BLaER1 treated with 17β-estradiol and CSF1 and Interleukin-3, amounts not matched to agents 10 nM and 100 nM (cell line): Measurements from ENCODE around the gene POLR1G.

ENCODE experiments used
- H3K27ac ChIP-seq, 11 experiments: shearing (Covaris generic); formaldehyde crosslinking; 2 replicates each; pipeline ENCODE4 v1.8.1; 2022
- H3K27me3 ChIP-seq, 11 experiments: shearing (Covaris generic); formaldehyde crosslinking; 2 replicates each; pipeline ENCODE4 v1.8.1; 2022
- H3K36me3 ChIP-seq, 11 experiments: shearing (Covaris generic); formaldehyde crosslinking; 2 replicates each; pipeline ENCODE4 v1.8.1; 2022
- H3K4me1 ChIP-seq, 10 experiments: shearing (Covaris generic); formaldehyde crosslinking; 2 replicates each; pipeline ENCODE4 v1.8.1; 2022
- H3K4me2 ChIP-seq, 11 experiments: shearing (Covaris generic); formaldehyde crosslinking; 2 replicates each; pipeline ENCODE4 v1.8.1; 2022
- H3K4me3 ChIP-seq, 10 experiments: shearing (Covaris generic); formaldehyde crosslinking; 2 replicates each; pipeline ENCODE4 v1.8.1; 2022
- H3K9ac ChIP-seq, 11 experiments: shearing (Covaris generic); formaldehyde crosslinking; 2 replicates each; pipeline ENCODE4 v1.8.1; 2022
- H3K9me3 ChIP-seq, 11 experiments: shearing (Covaris generic); formaldehyde crosslinking; replicated peaks in 1 of 11; 2 replicates each; pipeline ENCODE4 v1.8.1; 2022
- H4K20me1 ChIP-seq, 11 experiments: shearing (Covaris generic); formaldehyde crosslinking; 2 replicates each; pipeline ENCODE4 v1.8.1; 2022
- Cebpa-rat ChIP-seq, 11 experiments: shearing (Covaris generic); IDR thresholded peaks; 2 replicates each; pipeline ENCODE4 v1.8.1; 2022

POLR1G gene

DNA sequence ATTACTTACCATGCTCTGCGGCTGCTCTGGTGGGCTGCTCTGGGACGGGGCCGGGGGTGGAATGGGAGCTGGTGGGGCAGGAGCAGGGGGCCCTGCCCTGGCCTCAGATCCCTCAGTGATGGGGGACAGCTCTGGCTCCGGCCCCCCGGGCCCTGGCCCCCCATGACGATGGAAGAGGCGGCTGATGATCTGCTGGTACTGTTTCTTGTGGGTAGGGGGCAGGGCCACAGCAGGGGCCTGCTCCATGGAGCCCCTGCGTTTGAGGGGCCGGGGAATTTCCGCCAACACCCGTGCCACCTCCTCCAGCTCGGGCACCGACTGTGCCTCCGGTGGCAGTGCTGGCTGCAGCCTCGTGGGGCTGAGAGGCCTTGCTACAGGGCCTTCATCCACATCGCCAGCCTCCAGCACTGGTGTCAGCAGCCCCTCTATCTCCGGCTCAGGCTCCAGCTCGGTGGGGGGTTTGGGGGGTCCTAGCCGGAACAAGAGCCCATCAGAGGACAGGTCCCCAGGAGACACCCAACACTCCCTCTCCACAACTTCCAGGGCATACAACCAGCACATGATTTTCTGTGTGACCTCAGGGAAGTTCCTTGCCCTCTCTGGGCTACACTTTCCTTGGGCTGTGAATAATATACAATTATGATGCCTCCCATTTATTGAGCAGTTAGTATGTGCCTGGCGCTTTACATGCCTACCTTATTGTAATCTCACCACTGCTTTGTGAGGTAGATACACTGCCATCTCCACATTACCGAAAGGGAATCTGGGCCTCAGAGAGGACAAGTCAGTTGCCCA lies 14.4 kb upstream of the POLR1G start:
- Histone ChIP-seq H3K4me2 (peak overlapping the region in 5 of 11 experiments; percentile 27 to 59 (median 41); a peak in 9 of 22 replicates), H4K20me1 (peaks cover 0 to 9% (median 0%) of the 10 kb centered on the region in 11 experiments; a peak in 4 of 22 replicates), H3K36me3 (no peaks in the 10 kb centered on the region), H3K9me3 (no peaks in the 10 kb centered on the region), H3K9ac (peak overlapping the region in 1 of 11 experiments; percentile 13; a peak in 1 of 22 replicates), H3K4me1 (peaks cover 5 to 24% (median 13%) of the 10 kb centered on the region in 10 experiments; a peak in 17 of 20 replicates), H3K27me3 (peaks cover 0 to 8% (median under 1%) of the 10 kb centered on the region in 11 experiments; a peak in 3 of 22 replicates), H3K27ac (peak overlapping the region in 2 of 11 experiments; percentile 9 to 12; a peak in 2 of 22 replicates), H3K4me3 (no peak overlapping the region)
- TF ChIP-seq Cebpa-rat (IDR thresholded peaks at IDR 0.05), result no peak

GRCh38 chr19:45395821-45396617 lies 10.4 kb upstream of the POLR1G start:
- H3K9ac ChIP-seq, result no peak overlapping the region
- peaks cover 0 to 13% (median 4%) of the 10 kb centered on the region in 11 experiments; a peak in 7 of 22 replicates for H3K27me3 ChIP-seq
- peaks cover 0 to 15% (median 0%) of the 10 kb centered on the region in 11 experiments; a peak in 6 of 22 replicates for H4K20me1 ChIP-seq
- no peak overlapping the region for H3K27ac ChIP-seq
- no peaks in the 10 kb centered on the region for H3K36me3 ChIP-seq
- H3K4me1 ChIP-seq, result peaks cover 13 to 37% (median 24%) of the 10 kb centered on the region in 10 experiments
- H3K4me2 ChIP-seq, result peak overlapping the region in 4 of 11 experiments; percentile 18 to 23 (median 18); a peak in 2 of 22 replicates
- no peak overlapping the region for H3K4me3 ChIP-seq
- TF ChIP-seq Cebpa-rat (IDR thresholded peaks at IDR 0.05), result no peak
- H3K9me3 ChIP-seq, result no peaks in the 10 kb centered on the region

DNA sequence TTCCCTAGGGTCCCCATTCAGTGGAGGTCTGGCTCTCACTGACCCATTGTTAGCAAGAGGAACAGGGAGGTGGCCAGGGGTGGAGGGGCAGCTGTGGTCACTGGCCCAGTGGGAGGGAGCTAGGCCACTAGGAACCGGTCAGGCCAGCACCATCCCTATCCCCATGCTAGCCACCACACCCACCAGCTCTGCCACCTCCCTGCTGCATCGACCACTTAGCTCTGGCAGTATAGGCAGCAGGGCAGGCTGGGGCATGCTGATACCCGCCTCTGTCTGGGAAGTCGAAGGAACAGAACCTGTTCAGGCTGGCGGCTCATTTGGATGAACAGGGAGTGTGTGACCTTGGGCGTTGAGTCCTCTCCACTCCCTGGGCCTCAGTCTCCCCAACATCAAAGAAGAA lies 6.3 kb upstream of the POLR1G start:
- H3K4me2 ChIP-seq, result no peak overlapping the region
- TF ChIP-seq Cebpa-rat (IDR thresholded peaks at IDR 0.05), result no peak
- peaks cover 26 to 40% (median 31%) of the 10 kb centered on the region in 10 experiments for H3K4me1 ChIP-seq
- no peak overlapping the region for H3K9ac ChIP-seq
- H3K27me3 ChIP-seq, result peaks cover 34 to 53% (median 40%) of the 10 kb centered on the region in 11 experiments
- no peak overlapping the region for H3K4me3 ChIP-seq
- no peak overlapping the region for H3K27ac ChIP-seq
- peaks cover 0 to 39% (median 13%) of the 10 kb centered on the region in 11 experiments; a peak in 10 of 22 replicates for H4K20me1 ChIP-seq
- no peaks in the 10 kb centered on the region for H3K9me3 ChIP-seq
- H3K36me3 ChIP-seq, result no peaks in the 10 kb centered on the region

DNA sequence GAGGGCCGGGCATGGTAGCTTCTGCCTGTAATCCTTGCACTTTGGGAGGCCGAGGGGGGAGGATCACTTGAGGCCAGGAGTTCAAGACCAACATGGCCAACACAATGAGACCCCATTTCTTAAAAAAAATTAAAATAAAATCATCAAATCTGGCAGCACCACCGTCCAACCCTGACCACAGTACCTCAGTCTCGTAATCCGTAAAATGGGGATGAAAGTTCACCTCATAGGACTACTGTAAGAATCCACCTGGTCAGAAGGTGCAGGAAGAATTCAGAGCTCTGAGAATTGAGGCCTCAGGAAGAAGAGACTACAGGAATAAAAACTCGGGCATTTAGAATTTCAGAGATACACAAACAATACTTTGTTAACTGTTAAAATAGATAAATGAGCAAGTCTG lies 4.6 kb upstream of the POLR1G start:
- Histone ChIP-seq H3K4me2 (no peak overlapping the region), H3K4me3 (no peak overlapping the region)
- TF ChIP-seq Cebpa-rat (IDR thresholded peaks at IDR 0.05), result no peak

GRCh38 chr19:45402298-45403061 lies 4.0 kb upstream of the POLR1G start:
- Histone ChIP-seq H3K36me3 (no peaks in the 10 kb centered on the region), H3K27ac (no peak overlapping the region), H3K27me3 (peaks cover 35 to 54% (median 41%) of the 10 kb centered on the region in 11 experiments), H3K9me3 (no peaks in the 10 kb centered on the region), H3K4me1 (peaks cover 34 to 44% (median 39%) of the 10 kb centered on the region in 10 experiments), H3K9ac (no peak overlapping the region; a peak in 1 of 22 replicates), H3K4me2 (0 out of 22 replicates have a peak overlapping the region, but pooled peaks of 1 of the 11 experiments have one; percentile 3), H3K4me3 (no peak overlapping the region), H4K20me1 (peaks cover 0 to 44% (median 13%) of the 10 kb centered on the region in 11 experiments; a peak in 9 of 22 replicates)
- TF ChIP-seq Cebpa-rat (IDR thresholded peaks at IDR 0.05), result no peak

More for the DNA sequence above, 4.6 kb upstream of the POLR1G start:
- Histone ChIP-seq H3K27ac (no peak overlapping the region), H3K4me1 (peaks cover 27 to 38% (median 33%) of the 10 kb centered on the region in 10 experiments), H3K9me3 (no peaks in the 10 kb centered on the region), H3K9ac (no peak overlapping the region), H3K36me3 (no peaks in the 10 kb centered on the region), H4K20me1 (peaks cover 0 to 38% (median 13%) of the 10 kb centered on the region in 11 experiments; a peak in 9 of 22 replicates), H3K27me3 (peaks cover 35 to 54% (median 41%) of the 10 kb centered on the region in 11 experiments)

DNA sequence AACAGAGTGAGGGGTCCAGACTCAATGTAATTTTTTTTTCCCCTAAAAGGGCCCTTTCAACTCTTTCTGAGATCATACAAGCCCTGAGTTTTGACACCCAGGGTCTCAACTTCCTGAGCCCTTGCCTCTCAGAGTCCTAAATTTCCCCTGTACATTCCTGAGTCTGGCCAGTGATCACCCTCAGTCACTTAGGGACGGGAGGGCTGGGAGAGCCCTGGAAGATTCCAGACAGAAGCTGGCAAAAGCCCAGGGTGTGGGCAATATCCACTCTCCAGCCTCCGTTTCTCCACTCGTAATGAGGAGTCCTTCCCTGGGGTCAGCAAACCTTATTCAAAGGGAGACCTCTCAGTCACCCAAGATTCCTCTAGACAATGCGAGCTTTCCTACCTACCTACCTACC lies 3.2 kb upstream of the POLR1G start:
- H3K9me3 ChIP-seq, result no peaks in the 10 kb centered on the region
- peaks cover 35 to 49% (median 41%) of the 10 kb centered on the region in 11 experiments for H3K27me3 ChIP-seq
- TF ChIP-seq Cebpa-rat (IDR thresholded peaks at IDR 0.05), result no peak
- H3K4me1 ChIP-seq, result peaks cover 38 to 46% (median 43%) of the 10 kb centered on the region in 10 experiments
- H4K20me1 ChIP-seq, result peaks cover 0 to 47% (median 13%) of the 10 kb centered on the region in 11 experiments; a peak in 13 of 22 replicates
- H3K36me3 ChIP-seq, result peaks cover 0 to 5% (median 3%) of the 10 kb centered on the region in 11 experiments; a peak in 10 of 22 replicates
- no peak overlapping the region for H3K4me3 ChIP-seq
- no peak overlapping the region for H3K27ac ChIP-seq
- no peak overlapping the region for H3K4me2 ChIP-seq
- no peak overlapping the region for H3K9ac ChIP-seq

GRCh38 chr19:45403781-45404556 lies 2.5 kb upstream of the POLR1G start:
- H3K4me2 ChIP-seq, result peak overlapping the region; percentile 90 to 100 (median 96)

More at GRCh38 chr19:45403781-45404556, 2.5 kb upstream of the POLR1G start:
- Histone ChIP-seq H3K27me3 (peaks cover 35 to 43% (median 39%) of the 10 kb centered on the region in 11 experiments), H3K36me3 (peaks cover 0 to 12% (median 8%) of the 10 kb centered on the region in 11 experiments; a peak in 11 of 22 replicates), H3K4me3 (peak overlapping the region; percentile 69 to 96 (median 85); a peak in 12 of 20 replicates), H3K9me3 (no peaks in the 10 kb centered on the region), H4K20me1 (peaks cover 0 to 54% (median 19%) of the 10 kb centered on the region in 11 experiments; a peak in 15 of 22 replicates), H3K27ac (no peak overlapping the region), H3K4me1 (peaks cover 38 to 46% (median 43%) of the 10 kb centered on the region in 10 experiments), H3K9ac (peak overlapping the region in 4 of 11 experiments; percentile 23 to 98 (median 98); a peak in 4 of 22 replicates)
- TF ChIP-seq Cebpa-rat (IDR thresholded peaks at IDR 0.05), result no peak
